ENCODE measurements around the gene LRCH3.

Gene LRCH3

GRCh38 chr3:197791113-197791891 is at the start of gene LRCH3:
Gene LRCH3 (plus strand): TSS chr3:197791254. CDS start chr3:197791279, 25 bp downstream.
- peak; percentile 89 for DNase-seq

GRCh38 chr3:197742787-197743186 is 48.3 kb upstream of the LRCH3 start:
- DNase-seq = no peak

DNA sequence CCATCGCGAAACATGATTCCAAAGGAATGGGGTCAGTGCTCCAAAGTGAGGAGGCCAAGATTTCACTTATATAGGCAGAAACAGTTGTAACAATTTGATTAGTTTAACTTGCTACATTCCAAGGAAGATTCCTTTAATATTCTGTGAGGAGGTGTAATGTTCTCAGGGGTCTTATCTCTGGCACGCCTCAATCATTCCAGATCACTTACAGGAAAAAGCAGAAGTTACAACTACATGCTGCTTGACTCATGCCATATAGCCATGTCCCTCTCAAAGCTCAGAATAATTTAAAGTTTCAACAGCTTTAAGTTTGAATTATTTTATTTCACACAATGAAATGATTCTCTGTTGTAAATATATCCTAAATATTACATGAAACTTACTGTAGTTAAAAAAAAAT is 44.8 kb upstream of the LRCH3 start:
- DNase-seq = no peak

GRCh38 chr3:197746801-197747237 is 44.2 kb upstream of the LRCH3 start:
- no peak for DNase-seq

GRCh38 chr3:197748597-197749314 is 42.3 kb upstream of the LRCH3 start:
- DNase-seq = no peak

DNA sequence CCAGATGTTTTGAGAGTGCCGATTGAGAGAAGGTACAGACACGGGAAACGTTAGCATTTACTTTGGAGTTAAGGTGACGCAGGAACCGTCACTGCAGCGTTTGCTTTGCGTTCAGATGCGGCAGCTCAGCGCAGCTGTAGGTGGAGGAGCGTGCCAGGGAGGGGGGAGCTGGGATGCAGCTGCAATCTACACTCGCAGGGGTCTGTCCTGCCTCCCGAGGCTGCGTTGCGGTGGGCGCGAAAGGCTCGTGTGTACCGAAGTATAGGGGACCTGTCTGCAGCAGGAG is 41.8 kb upstream of the LRCH3 start:
- DNase-seq = peak; percentile 68

GRCh38 chr3:197749601-197750395 is 41.3 kb upstream of the LRCH3 start, which contains the start of gene FYTTD1:
Gene FYTTD1 (plus strand): TSS chr3:197749883. CDS start chr3:197749972, 89 bp downstream.
- DNase-seq = peak; percentile 89

GRCh38 chr3:197750396-197750831 is 40.6 kb upstream of the LRCH3 start:
- peak; percentile 67 for DNase-seq

- DNase-seq = peak; percentile 68
These were observed 40.0 kb upstream of the LRCH3 start for GRCh38 chr3:197750858-197751737.

- DNase-seq = peak; percentile 46
These were observed 38.9 kb upstream of the LRCH3 start for GRCh38 chr3:197752107-197752506.

DNA sequence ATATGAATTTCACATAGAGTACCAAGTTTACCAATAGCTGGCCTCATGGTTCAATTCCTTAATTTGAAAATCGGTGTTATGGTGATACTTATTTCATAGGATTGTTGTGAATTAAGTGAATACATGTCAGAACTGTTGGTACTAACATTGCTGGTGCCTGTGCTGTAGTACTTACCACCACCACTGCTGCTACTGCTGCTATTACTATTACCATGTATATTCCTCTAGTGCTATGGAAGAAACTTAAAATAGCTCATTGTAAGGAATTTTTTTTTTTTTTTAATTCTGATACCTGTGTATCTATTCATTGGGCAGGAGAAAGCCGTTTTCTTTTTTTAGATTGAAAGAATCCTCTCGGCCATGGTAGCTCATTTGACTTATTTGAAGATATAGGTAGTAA is 37.8 kb upstream of the LRCH3 start:
- no peak for DNase-seq

- no peak for DNase-seq
These were observed 34.4 kb upstream of the LRCH3 start for GRCh38 chr3:197756704-197757103.

GRCh38 chr3:197758512-197758911 is 32.5 kb upstream of the LRCH3 start:
- DNase-seq = no peak

GRCh38 chr3:197761784-197762183 is 29.3 kb upstream of the LRCH3 start:
- no peak for DNase-seq

DNA sequence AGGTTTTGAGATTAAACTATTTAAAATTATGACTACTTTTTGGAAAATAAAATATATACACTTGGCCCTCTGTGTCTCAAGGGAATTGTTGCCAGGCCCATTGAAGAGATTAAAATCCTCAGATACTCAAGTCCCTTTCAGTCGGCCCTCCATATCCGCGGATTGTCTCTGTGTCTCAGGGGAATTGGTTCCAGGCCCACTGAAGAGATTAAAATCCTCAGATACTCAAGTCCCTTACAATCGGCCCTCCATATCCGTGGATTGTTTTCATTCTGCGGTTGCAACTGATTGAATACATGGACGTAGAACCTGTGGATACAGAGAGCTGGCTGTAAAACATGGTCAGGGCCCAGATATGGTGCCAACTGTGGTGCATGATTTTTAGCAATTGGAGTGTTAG is 15.7 kb upstream of the LRCH3 start:
- DNase-seq = no peak

DNA sequence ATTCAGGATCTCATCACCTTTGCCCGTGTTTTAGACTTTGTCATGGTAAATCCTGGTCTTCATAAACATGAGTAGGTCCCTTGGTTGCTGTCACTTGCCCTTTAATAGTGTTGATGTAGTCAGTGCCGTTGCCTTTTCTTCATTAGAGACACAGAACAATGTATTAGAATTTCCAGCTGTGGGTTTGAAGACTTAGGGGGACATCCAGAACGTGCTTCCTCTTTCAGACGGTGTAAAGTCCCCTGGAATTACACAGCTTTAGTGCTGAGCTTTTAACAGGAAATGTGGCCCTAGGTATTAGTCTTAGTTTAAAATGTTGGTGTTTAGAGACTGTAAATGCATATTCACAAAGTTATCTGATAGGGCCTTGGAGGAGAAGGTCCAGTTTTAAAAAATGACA is 8.8 kb upstream of the LRCH3 start:
- DNase-seq = no peak

DNA sequence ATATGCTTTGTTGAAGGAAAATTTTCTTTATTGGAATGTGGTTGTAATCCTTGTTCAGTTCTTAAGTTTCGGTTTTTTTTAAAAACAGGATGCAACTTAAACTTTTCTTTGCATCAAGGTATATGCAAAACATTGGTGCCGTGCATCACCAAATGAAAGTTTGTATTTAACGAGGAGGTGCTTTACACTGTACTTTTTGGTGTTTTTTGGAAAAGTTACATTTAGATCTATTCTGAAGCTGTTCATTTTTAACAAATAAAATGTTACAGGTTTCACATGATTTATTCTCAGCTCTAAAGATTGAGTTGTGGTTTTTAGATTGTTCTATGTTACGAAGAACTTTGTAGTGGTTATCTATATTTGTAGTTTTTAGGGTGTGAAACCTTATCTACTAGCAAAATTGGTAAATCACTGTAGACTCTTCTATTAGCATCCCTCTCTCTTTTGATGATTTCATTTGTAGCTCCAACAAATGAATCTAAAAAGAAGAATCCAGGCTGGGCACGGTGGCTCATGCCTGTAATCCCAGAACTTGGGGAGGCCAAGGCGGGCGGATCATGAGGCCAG is 7.0 kb upstream of the LRCH3 start:
- DNase-seq = no peak

GRCh38 chr3:197787412-197787811 is 3.6 kb upstream of the LRCH3 start:
- no peak for DNase-seq

DNA sequence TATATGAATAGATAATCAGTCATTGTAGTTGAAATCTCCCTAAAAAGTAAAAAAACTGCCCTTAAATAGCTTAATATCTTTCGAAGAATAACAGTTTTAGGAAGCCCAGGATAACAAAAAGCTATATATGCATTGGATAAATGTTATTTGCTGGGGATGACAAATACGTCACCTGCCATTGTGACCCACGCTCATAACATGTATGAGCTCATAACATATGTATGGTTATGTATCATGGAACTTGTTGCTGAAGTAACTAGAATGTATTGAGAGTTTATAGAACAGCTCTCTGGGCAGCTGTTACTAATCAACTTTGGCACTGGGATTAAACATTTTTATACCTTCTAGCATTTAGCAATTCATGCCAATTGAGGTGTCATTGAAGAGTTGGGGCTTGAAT is 1.7 kb upstream of the LRCH3 start:
- DNase-seq = no peak

DNA sequence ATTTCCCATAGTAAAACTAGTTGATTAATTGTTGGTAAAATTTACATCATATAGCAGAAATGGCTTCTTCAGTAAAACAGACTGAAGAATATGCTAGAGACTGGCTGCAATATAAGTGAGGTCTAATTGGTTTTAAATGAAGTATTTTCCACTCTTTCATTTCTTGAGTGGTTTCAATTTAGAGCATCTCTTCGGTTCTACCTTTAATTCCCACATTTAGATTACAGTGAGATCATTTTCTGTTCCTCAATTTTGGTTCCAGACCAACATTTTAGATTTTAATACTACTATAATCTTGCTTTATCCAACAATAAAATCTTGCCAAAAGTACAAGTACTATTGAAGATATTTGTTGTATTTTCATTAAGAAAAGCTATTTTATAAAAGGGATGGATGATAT is 1.0 kb upstream of the LRCH3 start:
- no peak for DNase-seq

GRCh38 chr3:197791892-197792647 is 1.0 kb downstream of the LRCH3 start:
- DNase-seq = peak; percentile 48
